ES-I3 (cell line): Measurements from ENCODE around the gene FEZF1.

Experiments
- H3K36me3 ChIP-seq: 2 replicates; pipeline ENCODE4 v1.6.1; 2013; ENCODE audit warnings: mild to moderate bottlenecking, low read length, control low read depth, moderate library complexity; ENCODE audit not compliant: insufficient read depth
- H3K4me1 ChIP-seq: 2 replicates; pipeline ENCODE4 v1.6.1; 2013; ENCODE audit warnings: mild to moderate bottlenecking, control low read depth, low read length; ENCODE audit not compliant: insufficient read depth
- H3K9ac ChIP-seq: 2 replicates; pipeline ENCODE4 v1.6.1; 2013; ENCODE audit warnings: low read depth, mild to moderate bottlenecking, low read length, moderate library complexity
- H3K9me3 ChIP-seq: 2 replicates; pipeline ENCODE4 v1.6.1; 2013; ENCODE audit warnings: mild to moderate bottlenecking, low read length, moderate library complexity; ENCODE audit not compliant: control insufficient read depth, insufficient read depth

FEZF1 gene

GRCh38 chr7:122268101-122268500 is 36.4 kb downstream of the FEZF1 start:
- Histone ChIP-seq H3K9me3 (no peaks in the 10 kb centered on the region), H3K4me1 (peaks cover 3% of the 10 kb centered on the region; the same call in 1 of the 2 replicates), H3K9ac (no peak overlapping the region)

GRCh38 chr7:122262246-122262645 is 42.3 kb downstream of the FEZF1 start:
- Histone ChIP-seq H3K4me1 (peaks cover 20% of the 10 kb centered on the region; the same call in 1 of the 2 replicates), H3K9ac (no peak overlapping the region), H3K9me3 (no peaks in the 10 kb centered on the region), H3K36me3 (no peaks in the 10 kb centered on the region)

More at GRCh38 chr7:122268101-122268500, 36.4 kb downstream of the FEZF1 start:
- no peaks in the 10 kb centered on the region for H3K36me3 ChIP-seq

GRCh38 chr7:122261442-122261841 is 43.1 kb downstream of the FEZF1 start:
- peaks cover 20% of the 10 kb centered on the region; the same call in 1 of the 2 replicates for H3K4me1 ChIP-seq
- no peaks in the 10 kb centered on the region for H3K36me3 ChIP-seq
- no peak overlapping the region for H3K9ac ChIP-seq

GRCh38 chr7:122261016-122261415 is 43.5 kb downstream of the FEZF1 start:
- Histone ChIP-seq H3K36me3 (no peaks in the 10 kb centered on the region), H3K9ac (no peak overlapping the region), H3K4me1 (peaks cover 22% of the 10 kb centered on the region; the same call in 1 of the 2 replicates), H3K9me3 (no peaks in the 10 kb centered on the region)

More at GRCh38 chr7:122261442-122261841, 43.1 kb downstream of the FEZF1 start:
- H3K9me3 ChIP-seq: no peaks in the 10 kb centered on the region

- Histone ChIP-seq H3K9ac (no peak overlapping the region), H3K36me3 (no peaks in the 10 kb centered on the region), H3K9me3 (no peaks in the 10 kb centered on the region), H3K4me1 (peaks cover 28% of the 10 kb centered on the region)
These were observed 44.2 kb downstream of the FEZF1 start for GRCh38 chr7:122260336-122260735.

- Histone ChIP-seq H3K36me3 (no peaks in the 10 kb centered on the region), H3K4me1 (peaks cover 34% of the 10 kb centered on the region), H3K9ac (no peak overlapping the region), H3K9me3 (no peaks in the 10 kb centered on the region)
These were observed 45.6 kb downstream of the FEZF1 start for GRCh38 chr7:122258971-122259370.

GRCh38 chr7:122257056-122257455 is 47.5 kb downstream of the FEZF1 start:
- no peaks in the 10 kb centered on the region for H3K9me3 ChIP-seq
- H3K9ac ChIP-seq: no peak overlapping the region
- H3K4me1 ChIP-seq: peaks cover 29% of the 10 kb centered on the region
- H3K36me3 ChIP-seq: no peaks in the 10 kb centered on the region

GRCh38 chr7:122256046-122256445 is 48.5 kb downstream of the FEZF1 start:
- H3K9ac ChIP-seq: no peak overlapping the region
- H3K36me3 ChIP-seq: no peaks in the 10 kb centered on the region
- peaks cover 28% of the 10 kb centered on the region for H3K4me1 ChIP-seq
- H3K9me3 ChIP-seq: no peaks in the 10 kb centered on the region

- no peaks in the 10 kb centered on the region for H3K36me3 ChIP-seq
- no peak overlapping the region for H3K9ac ChIP-seq
- peaks cover 23% of the 10 kb centered on the region for H3K4me1 ChIP-seq
- no peaks in the 10 kb centered on the region for H3K9me3 ChIP-seq
These were observed 49.1 kb downstream of the FEZF1 start for GRCh38 chr7:122255454-122255853.
